Measurements from ENCODE around the gene HRNR. TPM values are rescaled to one million over a fixed set of nuclear protein-coding genes. Genes with fewer than 3 reads are reported as not detected.
"Not testable (repeated sequence)": the region's sequence is repeated elsewhere in the genome, so short reads cannot be mapped to it uniquely, and the experiment has no call there.

The HRNR gene
- total RNA-seq, result not detected

GRCh38 chr1:152224093-152224492, at the start of gene HRNR:
Gene HRNR, minus strand, starts transcription at chr1:152224193. Its CDS starts 940 bp downstream, at chr1:152223253.
- no peak for ATAC-seq
- DNase-seq (ENCODE audit: low spot score), result no peak

GRCh38 chr1:152256394-152256793, 32.4 kb upstream of the HRNR start:
- DNase-seq (ENCODE audit: low spot score); ATAC-seq: not testable (repeated sequence)

- DNase-seq (ENCODE audit: low spot score) (no peak), ATAC-seq (no peak)
Measured at GRCh38 chr1:152252157-152252556, 28.2 kb upstream of the HRNR start.

GRCh38 chr1:152251391-152251790, 27.4 kb upstream of the HRNR start:
- ATAC-seq (no peak), DNase-seq (ENCODE audit: low spot score) (no peak)

- ATAC-seq, result no peak
- no peak for DNase-seq (ENCODE audit: low spot score)
Measured at GRCh38 chr1:152247316-152247715, 23.3 kb upstream of the HRNR start.

- DNase-seq (ENCODE audit: low spot score), result no peak
- ATAC-seq, result no peak
Measured at GRCh38 chr1:152244576-152245273, 20.7 kb upstream of the HRNR start.

GRCh38 chr1:152237093-152237492, 13.1 kb upstream of the HRNR start:
- DNase-seq (ENCODE audit: low spot score), result no peak
- no peak for ATAC-seq

GRCh38 chr1:152228831-152229230, 4.8 kb upstream of the HRNR start:
- no peak for ATAC-seq
- no peak for DNase-seq (ENCODE audit: low spot score)

GRCh38 chr1:152227310-152227928, 3.4 kb upstream of the HRNR start:
- ATAC-seq (peak; percentile 87), DNase-seq (ENCODE audit: low spot score) (no peak)

GRCh38 chr1:152225678-152226077, 1.7 kb upstream of the HRNR start:
- DNase-seq (ENCODE audit: low spot score), result no peak
- no peak for ATAC-seq

GRCh38 chr1:152220166-152221163, 3.5 kb downstream of the HRNR start:
- ATAC-seq, result no peak
- DNase-seq (ENCODE audit: low spot score), result no peak

GRCh38 chr1:152219438-152219837, 4.6 kb downstream of the HRNR start:
- not testable (repeated sequence) for ATAC-seq; DNase-seq (ENCODE audit: low spot score)

GRCh38 chr1:152218762-152219436, 5.1 kb downstream of the HRNR start:
- DNase-seq (ENCODE audit: low spot score) (no peak), ATAC-seq (no peak)

- DNase-seq (ENCODE audit: low spot score); ATAC-seq: not testable (repeated sequence)
Measured at GRCh38 chr1:152215604-152216003, 8.4 kb downstream of the HRNR start.

- ATAC-seq; DNase-seq (ENCODE audit: low spot score): not testable (repeated sequence)
Measured at GRCh38 chr1:152214911-152215310, 9.1 kb downstream of the HRNR start.

- DNase-seq (ENCODE audit: low spot score), result no peak
- peak; percentile 48 for ATAC-seq
Measured at GRCh38 chr1:152198982-152199381, 25.0 kb downstream of the HRNR start.

- no peak for ATAC-seq
- no peak for DNase-seq (ENCODE audit: low spot score)
Measured at GRCh38 chr1:152197361-152197941, 26.5 kb downstream of the HRNR start.

GRCh38 chr1:152191711-152192110, 32.3 kb downstream of the HRNR start:
- DNase-seq (ENCODE audit: low spot score) (no peak), ATAC-seq (no peak)

- ATAC-seq (no peak), DNase-seq (ENCODE audit: low spot score) (no peak)
Measured at GRCh38 chr1:152191260-152191659, 32.7 kb downstream of the HRNR start.

GRCh38 chr1:152190589-152190988, 33.4 kb downstream of the HRNR start:
- ATAC-seq (peak; percentile 20), DNase-seq (ENCODE audit: low spot score) (no peak)
